ENCODE results near the gene COL25A1.
"Not testable (repeated sequence)": the region's sequence is repeated elsewhere in the genome, so short reads cannot be mapped to it uniquely, and the experiment has no call there.

Gene COL25A1

DNA sequence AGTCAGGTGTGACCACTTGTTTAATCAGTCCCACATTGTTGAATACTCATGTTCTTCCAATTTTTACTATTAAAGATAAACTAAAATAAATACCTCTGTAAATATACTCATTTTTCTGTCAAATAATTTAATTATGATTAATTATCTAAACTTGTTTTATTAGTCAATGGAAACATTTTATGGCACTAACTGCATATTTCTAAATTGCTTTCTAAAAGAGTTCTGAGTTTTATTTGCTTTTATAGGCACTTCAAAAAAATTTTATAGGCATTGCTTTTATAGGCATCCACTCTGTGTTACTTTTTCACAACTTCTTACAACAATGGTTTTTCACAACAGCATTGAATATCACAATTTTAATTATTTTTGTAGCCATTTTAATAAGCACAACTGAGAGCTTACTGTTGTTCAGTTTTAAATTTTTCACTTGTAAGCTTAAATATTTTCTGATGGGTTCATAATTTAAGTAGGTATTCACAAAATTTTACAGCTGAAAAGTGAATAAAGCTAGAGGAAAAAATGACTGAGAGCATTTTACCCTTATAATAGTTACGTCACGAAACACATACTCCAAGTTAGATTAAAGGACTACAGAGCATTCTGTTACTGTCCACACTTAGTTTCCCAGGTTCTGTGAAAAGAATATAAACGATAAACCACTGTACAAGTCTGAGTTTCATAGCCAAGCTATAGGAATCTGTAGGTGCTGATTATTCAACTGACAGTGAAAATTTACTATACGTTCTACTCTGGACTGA, 398.8 kb downstream of the COL25A1 start:
- DNase-seq (ENCODE audit: low spot score), result no peak

DNA sequence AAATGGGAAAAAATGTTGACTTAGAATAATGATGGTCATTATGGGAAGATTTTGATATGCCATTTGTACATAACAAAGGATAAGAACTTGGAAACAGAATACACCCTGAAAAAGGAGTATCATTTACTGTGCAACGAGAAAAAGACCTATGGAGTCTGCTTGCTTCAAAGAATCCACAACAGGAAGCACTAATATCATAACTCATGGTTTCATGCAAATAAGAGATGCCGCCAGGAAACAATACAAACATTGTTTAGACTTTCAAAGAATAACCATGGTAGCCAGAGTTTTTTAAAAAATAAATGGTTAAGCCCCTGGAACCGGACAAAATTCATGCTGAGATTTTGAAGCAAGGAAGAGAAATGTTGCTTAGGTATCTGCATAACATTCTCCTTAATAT, 399.7 kb downstream of the COL25A1 start:
- no peak for DNase-seq (ENCODE audit: low spot score)

DNA sequence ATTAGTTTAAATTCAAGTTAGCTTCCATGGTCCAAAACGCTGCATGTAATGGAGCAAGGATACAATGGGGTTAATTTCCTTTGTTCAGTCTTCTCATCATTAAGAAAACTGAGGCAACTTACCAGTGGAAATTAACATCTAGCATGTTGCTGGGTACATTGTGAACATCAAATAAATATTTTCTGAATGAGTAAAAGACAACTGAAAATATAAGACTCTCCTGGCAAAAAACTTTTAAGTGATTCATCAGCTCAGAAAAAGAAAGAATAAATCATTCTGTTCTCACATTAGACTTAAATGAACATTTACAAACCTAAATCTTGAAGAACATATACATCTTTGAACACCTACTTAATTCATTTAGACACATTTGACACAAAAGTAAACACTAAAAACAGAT, 401.2 kb downstream of the COL25A1 start:
- DNase-seq (ENCODE audit: low spot score), result no peak

DNA sequence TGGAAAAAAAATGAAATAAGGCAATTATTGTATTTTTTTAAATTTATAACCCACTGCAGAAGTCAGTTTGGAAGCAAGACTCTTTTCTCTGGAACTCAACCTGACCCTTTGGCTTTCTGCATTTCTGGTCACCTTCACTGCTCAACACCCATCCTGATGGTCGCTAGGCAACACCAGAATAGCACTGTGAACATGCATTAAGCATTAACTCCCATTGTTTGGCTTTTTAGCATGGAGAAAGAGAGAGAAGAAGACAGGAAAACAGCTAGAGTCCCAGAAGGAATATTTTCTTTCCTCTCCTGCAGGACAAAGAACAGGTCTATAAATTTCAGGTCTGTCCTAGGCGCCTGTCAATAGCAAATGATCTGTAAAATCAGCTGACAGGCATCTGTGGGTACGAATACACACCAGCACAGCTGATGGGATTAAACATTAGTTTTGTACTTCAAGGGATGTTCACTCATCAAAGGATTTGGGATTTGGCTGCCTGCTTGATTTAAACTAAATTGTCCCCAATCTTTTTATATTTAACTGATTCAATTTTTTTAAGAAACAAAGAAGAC, 402.4 kb downstream of the COL25A1 start:
- no peak for DNase-seq (ENCODE audit: low spot score)

DNA sequence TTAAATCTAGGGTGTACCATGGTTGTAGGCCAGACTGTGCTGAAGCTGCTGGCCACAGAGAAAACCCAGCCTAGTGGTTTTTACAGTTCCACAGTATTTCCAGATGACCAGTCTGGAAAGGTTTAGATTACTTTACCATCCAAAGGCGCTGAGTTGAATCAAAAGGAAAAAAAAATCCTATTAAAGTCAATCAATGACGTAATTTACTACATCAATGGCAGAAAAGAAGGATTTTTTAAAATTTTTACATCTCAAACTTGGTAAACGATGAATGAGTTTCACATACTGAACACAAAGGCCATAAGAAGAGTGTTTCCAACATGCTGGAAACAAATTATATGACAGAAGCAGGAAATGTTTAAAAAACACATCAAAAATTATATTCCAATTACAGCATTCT, 409.0 kb downstream of the COL25A1 start:
- DNase-seq (ENCODE audit: low spot score), result no peak

DNA sequence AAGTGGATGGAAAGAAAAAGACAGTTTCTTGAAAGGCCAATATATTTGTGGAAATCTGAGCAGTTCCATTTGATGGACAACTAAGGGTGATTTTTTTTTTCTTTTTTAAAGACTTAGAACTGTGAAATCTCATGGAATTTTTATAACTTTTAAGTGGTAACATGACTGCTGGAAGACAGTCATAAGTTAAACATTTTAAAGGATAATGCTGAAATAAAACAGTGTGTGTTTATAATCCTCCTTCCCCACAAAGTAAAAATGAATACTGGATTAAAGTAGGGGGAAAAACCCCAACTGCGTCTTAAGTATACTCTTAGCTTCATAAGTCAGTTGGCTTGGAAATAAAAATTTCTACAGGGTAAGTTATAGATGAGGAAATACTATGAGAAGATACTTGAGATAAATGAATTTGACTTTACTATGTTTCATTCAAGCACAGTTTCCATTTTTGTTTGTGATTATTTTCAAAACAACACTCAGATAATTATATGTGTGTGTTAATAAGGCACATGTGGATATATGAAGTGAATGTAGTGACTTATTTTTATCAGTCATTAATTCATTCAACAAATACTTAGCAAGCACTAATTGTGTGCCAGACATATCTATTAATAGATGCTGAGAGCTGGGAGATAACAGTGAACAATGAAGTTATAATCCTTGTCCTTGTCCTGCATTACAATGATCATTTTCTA, 410.4 kb downstream of the COL25A1 start:
- DNase-seq (ENCODE audit: low spot score), result no peak

DNA sequence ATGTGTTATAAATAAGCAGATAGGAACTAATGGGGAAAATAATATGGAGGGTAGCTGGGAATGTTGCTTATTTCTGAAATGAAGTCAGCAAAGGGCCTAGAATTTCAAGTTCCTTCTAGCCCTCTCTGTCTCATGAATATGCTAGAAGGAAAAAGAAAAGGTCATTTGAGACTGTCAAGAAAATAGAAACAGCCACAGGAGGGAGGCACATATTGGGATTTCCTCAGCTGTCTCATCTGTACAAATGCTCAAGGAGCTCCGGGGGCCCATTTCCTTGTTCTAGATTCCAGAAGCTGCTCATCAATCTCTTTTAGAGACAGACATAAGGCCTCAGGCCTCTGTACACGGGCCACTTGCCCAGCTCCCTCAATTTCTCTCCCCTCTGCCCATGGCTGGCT, 412.0 kb downstream of the COL25A1 start:
- DNase-seq (ENCODE audit: low spot score), result no peak

DNA sequence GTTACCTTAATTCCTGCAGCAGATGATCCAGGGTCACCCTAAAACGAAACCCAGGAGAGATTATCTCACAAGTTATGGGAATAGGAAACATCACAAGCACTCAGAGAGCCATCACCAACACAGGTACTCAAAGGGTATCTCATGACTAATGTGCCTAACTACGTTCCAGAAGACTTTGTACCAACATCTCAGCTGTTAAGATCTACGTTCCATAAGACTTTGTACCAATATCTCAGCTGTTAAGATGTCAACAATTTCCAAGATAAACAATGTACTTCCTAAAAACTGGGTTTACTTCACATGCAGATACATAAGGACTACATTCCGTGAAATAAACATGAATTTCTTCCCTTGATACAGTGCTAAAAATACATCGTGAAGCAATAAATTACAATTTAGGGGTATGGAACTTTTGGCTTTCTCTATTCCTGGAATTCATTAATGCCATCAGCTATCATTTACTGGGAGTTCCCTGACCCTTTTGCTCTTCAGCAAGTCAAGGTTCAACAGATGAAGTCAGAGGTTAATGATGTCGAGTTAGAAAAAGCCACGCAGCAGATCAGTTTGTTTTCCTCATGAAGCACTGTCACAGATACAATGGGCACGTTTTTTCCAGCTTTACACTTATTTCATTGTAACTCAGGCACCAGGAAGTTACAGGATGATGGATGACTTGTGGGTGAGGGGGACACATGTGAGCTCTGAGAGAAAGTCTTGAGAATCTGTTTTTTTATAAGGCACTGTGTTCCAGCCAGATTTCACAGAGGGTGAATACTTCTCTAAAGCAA, 412.6 kb downstream of the COL25A1 start:
- DNase-seq (ENCODE audit: low spot score), result no peak

DNA sequence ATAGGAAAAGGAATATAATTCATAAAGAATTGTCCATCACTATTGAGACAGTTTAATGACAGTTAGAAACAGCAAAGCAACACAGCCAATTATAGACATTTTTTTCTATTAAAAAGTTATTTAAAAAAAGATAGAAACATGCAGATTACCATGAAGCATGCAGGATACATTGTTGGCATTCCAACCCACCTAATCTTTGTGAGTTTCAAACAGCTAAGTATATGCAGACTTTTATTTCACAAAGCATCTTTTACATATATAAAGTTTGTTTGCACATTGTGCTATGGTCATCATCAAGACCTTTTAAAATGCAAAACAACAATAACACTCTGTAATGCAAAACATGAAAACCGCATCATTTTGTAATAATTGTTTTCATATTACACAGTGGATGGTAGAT, 413.7 kb downstream of the COL25A1 start:
- DNase-seq (ENCODE audit: low spot score), result no peak

DNA sequence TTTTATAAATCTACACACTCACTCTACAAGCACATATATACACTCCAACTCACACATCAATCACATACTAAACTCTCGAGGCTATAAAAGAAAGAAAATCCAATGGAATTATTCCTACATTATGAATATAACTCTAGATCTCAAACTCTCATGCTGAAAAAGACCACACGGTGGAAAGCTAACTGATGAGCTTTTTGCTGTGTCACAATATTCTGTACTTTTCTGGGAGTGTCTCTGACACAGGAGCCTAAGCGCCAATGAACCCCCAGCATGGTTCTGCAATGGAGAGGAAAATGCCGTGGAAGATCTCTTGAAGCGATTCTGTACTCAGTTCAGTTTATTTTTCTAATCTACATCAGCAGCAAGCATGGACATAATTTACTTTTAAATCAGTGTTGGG, 415.4 kb downstream of the COL25A1 start:
- no peak for DNase-seq (ENCODE audit: low spot score)

DNA sequence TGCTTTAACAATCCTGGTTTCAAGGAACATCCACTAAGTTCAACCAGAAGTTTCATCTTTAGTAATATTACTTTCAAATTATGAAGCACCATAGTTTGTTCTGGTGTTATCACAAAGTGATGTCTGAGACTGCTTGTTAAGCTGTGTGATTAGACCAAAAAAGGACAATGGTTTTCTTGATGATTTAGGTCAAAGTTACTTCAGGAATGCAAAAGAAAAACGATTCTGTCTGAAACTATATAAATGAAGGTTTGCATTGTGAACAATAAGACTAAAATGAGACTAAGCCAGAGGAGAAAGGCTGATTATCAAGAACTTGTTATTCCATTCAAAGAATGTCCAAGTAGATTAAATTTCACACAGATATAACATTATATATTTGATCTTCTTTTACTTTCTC, 417.2 kb downstream of the COL25A1 start:
- no peak for DNase-seq (ENCODE audit: low spot score)

DNA sequence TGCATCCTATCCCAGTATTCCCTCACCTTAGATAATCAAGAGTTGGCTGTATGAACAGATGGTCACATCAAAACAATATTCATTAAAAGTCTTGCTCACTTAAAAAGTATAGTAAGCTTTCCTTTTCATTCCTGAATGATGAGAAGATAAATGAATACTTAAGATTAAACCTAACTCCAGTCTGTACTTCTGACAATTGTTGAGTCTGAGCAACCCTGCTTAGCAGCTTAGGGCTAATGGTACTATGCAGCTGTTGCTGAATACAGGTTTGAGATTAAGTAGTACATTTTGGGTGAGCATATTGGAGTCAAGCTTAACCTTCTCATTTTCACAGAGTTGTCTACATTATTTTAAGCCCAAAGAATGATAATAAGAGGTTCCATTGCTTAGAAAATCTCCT, 417.9 kb downstream of the COL25A1 start:
- no peak for DNase-seq (ENCODE audit: low spot score)

DNA sequence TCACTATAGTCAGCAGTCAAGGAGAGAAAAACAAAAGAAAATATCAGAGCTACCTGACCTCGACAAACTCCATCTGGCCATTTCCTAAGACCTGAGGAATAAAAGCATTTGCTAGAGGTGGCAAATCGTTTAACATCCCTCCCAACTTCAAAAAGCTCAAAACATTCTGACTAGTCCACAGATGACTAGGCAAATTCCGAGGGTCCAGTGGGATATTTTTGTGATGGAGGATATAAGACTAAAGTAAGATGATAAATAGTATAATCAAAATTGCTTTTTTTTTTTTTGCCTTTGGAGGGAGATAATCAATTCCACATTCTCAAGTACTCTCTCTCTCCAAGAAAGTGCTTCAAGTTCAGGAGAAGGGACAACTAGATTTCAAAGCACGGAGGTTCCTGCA, 420.5 kb downstream of the COL25A1 start:
- no peak for DNase-seq (ENCODE audit: low spot score)

DNA sequence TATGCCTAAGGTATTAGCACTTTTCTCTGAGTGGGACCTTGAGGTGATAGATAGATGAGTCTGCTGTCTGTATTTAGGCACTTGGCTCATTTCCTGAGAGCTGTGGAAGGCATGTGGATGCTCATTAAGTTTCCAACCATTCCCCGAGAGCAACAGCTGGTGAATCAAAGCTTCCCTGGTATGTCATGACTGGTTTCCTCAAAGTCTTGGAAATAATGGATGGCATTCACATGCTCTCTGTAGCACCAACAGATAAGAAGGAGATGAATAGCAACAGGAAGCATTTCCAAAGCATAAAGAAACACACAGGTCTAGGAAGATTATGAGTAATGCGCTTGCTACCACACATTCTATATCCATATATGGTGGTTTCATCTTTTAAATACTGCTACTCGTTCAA, 421.3 kb downstream of the COL25A1 start:
- no peak for DNase-seq (ENCODE audit: low spot score)

DNA sequence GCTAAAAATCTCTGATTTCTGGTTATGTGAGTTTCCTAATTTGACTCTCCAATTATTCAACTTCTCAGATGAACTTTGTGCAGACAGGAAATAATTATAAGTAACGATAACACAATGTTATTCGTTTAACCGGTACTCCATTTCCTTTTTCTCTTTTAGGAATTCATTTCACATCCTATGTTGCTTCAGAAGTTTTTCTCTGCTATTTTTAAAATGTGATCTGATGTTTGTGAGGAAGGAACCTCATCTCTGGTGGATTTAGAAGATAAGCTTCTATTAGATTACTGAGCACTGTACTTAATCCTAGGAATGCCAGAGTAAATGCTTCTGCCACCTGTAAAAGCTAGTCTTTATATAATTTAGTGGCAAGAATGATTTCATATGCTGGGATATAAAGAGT, 423.7 kb downstream of the COL25A1 start:
- DNase-seq (ENCODE audit: low spot score), result no peak

DNA sequence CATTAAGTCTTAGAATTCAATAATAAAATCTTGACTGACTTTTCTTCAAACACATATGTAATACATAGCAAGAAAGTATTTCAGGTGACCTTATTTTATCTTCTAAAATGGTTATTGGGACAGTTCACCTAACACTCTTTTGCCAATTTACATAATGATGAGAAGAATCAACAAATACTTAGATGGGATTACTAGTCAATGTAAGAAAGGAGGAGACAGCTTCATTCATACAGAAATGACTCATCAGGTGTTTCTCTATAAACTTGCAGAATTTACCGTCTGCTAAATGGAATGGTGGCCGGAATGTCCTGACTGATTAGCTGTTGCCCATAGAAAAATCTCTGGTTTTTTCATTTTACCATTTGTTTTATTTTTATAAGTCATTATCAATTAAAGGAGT, 424.6 kb downstream of the COL25A1 start:
- no peak for DNase-seq (ENCODE audit: low spot score)

DNA sequence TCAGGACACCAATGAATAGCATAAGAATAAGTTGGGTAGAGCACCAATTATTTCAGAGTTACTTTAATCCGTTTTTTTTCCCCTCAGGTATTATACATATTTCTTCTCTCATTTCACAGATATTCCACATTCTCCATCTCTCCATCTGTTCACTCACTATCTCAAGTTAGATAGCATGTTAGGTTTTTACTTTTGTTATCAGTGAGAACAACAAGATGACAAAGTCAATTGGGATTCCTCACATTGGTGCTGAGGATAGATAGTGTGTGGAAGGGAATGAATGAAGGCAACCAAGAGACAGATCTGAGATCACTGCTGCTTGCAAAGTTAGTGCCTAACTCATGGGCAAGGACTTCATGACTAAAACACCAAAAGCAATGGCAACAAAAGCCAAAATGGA, 427.7 kb downstream of the COL25A1 start:
- no peak for DNase-seq (ENCODE audit: low spot score)

DNA sequence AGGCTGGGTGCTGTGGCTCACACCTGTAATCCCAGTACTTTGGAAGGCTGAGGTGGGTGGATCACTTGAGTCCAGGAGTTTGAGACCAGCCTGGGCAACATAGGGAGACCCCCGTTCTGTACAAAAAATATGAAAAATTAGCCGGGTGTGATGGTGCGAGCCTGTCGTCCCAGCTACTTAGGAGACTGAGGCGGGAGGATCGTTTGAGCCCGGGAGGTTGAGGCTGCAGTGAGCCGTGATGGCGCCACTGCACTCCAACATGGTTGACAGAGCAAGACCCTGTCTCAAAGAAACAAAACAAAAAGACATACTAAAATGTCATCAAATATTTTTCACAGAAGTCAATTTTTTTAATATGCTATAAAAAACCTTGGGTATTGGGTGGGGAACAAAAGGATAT, 432.5 kb downstream of the COL25A1 start:
- not testable (repeated sequence) for DNase-seq (ENCODE audit: low spot score)

DNA sequence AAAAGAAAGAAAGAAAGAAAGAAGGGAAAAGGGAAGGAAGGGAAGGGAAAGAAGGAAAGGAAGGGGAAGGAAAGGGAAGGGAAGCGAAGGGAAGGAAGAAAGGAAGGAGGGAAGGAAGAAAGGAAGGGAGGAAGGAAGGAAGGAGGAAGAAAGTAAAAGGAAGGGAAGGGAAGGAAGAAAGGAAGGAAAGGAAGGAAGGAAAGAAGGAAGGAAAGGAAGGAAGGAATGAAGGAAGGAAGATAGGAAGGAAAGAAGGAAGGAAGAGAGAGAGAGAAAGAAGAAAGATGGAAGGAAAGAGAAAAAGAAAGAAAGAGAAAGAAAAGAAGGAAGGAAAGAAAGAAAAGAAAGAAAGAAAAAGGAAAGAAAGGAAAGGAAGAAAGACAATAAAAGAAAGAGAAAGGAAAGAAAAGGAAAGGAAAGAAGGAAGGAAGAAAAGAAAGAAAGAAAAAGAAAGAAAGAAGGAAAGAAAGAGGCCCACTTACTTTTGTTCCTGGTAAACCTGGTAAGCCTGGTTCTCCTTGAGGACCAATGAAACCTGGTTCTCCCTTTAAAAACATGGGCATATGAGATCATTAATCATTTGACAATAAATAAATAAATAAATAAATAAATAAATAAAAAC, 433.7 kb downstream of the COL25A1 start:
- no peak for DNase-seq (ENCODE audit: low spot score)

DNA sequence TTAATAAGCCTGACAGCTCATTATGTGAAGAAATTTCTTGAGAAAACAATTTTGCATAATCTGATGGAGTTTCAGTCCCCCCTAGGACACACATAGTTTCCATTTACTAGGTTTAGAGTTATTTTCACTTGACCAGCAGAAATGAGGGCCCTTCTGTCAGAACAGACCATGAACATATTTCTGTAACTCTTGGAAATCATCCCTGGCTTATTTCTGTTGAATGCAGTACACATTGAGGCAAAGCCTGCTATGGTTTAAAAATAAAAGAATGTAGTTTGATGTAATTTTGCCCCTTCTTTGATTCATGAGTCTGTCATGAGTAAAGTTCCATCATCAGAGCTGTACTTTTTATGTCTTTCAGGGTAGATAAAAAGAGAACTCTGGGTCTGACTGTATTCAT, 435.0 kb downstream of the COL25A1 start:
- no peak for DNase-seq (ENCODE audit: low spot score)

DNA sequence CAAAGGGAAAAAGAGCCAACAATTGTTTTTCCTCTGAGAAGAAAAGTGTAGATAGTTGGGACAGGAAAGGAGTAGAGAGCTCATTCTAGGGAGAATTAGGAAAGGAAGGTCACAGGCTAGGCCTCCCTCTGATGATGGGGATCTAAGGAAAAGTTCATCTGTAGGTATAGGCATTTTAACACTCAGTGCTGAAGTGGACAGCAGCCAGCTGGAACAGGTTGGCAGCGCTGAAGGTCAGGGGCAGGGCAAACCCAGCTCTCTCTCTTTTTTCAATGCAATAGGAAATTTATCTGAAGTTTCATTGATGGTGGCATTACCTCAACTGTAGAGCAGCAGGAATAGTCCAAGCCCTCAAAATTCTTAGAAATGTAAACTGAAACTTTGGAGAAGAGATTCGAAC, 441.1 kb downstream of the COL25A1 start:
- no peak for DNase-seq (ENCODE audit: low spot score)

DNA sequence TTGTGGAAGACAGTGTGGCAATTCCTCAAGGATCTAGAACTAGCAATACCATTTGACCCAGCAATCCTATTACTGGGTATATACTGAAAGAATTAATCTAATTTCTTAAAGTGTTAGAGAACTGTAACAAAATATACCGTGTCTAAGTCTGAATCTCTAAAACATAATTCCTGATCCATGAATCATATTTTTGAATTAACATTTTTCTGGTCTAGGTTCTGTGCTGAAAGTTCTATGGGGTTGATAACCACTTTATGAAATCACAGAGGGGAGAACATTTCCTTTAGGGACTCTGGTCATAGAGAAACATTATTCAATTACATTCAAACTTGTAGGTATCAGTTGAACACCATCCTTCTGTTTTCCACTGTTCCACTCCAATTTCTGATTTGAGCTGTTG, 447.7 kb downstream of the COL25A1 start:
- no peak for DNase-seq (ENCODE audit: low spot score)

All from putamen (tissue), 1 donor.